Jurkat, Clone E6-1 (cell line): ENCODE data around the gene CACNA2D3.

Experiments used
- DNase-seq: peaks from one replicate; pipeline ENCODE4 v3.0.0-alpha.2; 2011; ENCODE audit warnings: low read depth, low spot score
- H3K4me3 ChIP-seq: 2 replicates; pipeline ENCODE4 v1.5.1; 2011; ENCODE audit warnings: mild to moderate bottlenecking, low read length, control low read depth, moderate library complexity

CACNA2D3 gene

GRCh38 chr3:55044486-55044885, 922.1 kb downstream of the CACNA2D3 start:
- no peak for DNase-seq
- no peak overlapping the region for H3K4me3 ChIP-seq

- no peak overlapping the region for H3K4me3 ChIP-seq
- no peak for DNase-seq
Measured at GRCh38 chr3:55059027-55059629, 936.8 kb downstream of the CACNA2D3 start.

GRCh38 chr3:55060896-55061719, 938.8 kb downstream of the CACNA2D3 start:
- no peak for DNase-seq

GRCh38 chr3:55061720-55062034, 939.3 kb downstream of the CACNA2D3 start:
- no peak for DNase-seq
- H3K4me3 ChIP-seq = no peak overlapping the region

More at GRCh38 chr3:55060896-55061719, 938.8 kb downstream of the CACNA2D3 start:
- H3K4me3 ChIP-seq = no peak overlapping the region

DNA sequence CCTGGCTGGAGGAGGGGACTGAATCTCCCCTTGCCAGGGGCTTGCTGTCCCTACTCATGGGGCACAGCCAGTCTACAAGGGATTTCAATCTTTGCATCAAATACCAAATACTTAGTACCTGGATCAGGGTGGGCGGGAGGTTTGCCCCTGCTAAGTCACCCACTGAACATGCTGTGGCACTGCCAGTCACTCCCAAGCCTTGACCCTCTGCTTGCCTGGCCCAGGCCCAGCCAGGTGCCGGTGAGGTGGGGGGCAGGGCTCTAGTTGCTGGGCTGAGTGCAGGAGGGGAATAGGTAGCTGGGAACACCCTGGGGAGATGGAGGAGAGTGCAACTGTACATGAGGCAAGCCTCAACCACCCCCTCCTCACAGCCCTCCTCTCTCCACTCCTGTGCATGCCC, 941.8 kb downstream of the CACNA2D3 start:
- DNase-seq = no peak
- no peak overlapping the region for H3K4me3 ChIP-seq

DNA sequence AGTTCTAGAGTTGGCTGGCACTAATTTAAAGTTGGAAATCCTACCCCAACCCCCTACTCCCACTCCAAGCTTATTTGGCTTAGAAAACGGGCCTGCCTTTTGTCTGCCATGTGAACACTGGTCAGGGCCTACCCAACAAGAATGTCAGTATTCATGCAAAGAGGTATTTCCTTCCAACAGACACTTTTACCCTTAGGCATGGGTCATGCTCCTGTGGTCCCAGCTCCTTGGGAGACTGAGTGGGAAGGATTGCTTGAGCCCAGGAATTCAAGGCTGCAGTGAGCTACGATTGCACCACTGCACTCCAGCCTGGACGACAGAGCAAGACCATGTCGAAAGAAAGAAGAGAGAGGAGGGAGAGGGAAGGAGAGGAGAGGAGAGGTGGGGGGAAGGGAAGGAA, 943.0 kb downstream of the CACNA2D3 start:
- no peak for DNase-seq
- no peak overlapping the region for H3K4me3 ChIP-seq

DNA sequence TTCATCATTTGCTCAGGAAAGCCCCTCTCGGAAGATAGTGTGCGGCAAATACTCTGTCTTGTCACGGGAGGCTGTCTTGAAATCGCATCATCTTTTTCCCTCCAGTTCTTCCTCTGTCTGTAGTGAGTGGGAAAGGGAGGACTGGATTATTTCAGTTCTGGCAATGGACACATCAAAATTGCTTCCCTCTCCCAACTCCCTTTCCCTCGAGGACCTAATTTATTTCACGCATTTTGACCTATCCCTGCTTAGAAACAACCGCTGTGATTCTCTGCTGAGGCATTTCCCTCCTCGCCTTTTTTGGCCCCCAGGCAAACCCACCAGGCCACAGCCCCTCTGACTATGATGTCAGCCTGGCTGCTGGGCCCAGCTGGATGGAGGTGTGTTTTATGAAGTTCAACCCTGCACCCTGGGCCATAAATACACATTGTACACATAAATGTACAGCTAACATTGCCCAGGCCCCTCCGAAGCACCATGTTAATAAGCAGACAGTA, 944.2 kb downstream of the CACNA2D3 start:
- no peak for DNase-seq
- no peak overlapping the region for H3K4me3 ChIP-seq

DNA sequence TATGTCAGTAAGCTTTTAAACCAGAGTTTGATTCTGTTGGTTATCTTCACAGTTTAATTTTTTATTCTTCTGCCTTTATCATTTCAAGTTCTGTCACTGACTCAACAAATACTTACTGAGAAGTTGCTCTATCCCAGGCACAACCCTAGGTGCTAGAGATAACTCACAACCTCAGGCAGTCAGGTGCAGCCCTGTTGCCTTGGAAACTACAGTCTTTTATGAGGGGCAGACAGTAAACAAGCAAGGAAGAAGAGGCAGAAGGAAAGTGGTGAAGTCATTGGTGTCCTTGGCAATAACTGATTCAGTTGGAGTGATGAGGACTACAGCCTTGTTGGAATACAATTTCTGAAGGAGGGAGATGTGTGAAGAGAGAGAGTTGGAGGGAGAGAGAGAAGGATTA, 947.6 kb downstream of the CACNA2D3 start:
- no peak overlapping the region for H3K4me3 ChIP-seq
- DNase-seq = no peak

DNA sequence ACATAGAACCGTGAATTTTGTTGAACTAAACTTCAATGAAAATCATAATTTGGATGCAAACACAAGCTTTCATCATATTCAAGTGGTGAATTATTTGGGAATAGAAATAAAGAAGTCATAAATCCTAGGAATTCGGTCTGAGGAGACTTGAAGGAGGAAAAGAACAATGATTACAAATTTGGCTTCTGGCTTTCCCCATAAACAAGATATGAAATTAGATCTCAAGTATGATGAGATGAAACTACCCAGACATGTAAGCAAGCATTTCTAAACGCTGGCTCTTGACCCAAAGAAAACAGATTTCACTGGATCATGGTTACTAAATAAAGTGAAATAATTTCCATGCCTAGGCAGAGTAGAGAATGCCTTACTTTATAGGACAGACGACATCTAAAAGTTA, 952.4 kb downstream of the CACNA2D3 start:
- DNase-seq = no peak

DNA sequence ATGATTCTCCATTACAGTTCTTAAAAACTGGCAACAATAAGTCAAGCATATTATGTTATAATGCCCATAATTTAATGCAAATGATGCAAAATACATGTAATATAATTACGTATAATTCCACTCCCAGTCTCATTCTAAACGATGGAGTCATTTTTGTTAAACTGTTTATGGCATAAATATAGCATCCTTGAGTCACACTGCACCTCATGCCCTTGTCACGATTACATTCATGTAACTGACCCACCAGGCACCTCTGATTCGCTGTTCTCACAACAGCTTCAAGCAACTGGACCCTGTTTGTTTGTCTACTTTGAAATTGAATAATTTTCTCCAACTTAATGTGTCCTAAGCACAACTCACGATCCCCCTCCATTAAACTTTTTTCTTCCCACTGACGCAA, 953.5 kb downstream of the CACNA2D3 start:
- no peak for DNase-seq
- H3K4me3 ChIP-seq = no peak overlapping the region

More for the DNA sequence above, 952.4 kb downstream of the CACNA2D3 start:
- H3K4me3 ChIP-seq = no peak overlapping the region

DNA sequence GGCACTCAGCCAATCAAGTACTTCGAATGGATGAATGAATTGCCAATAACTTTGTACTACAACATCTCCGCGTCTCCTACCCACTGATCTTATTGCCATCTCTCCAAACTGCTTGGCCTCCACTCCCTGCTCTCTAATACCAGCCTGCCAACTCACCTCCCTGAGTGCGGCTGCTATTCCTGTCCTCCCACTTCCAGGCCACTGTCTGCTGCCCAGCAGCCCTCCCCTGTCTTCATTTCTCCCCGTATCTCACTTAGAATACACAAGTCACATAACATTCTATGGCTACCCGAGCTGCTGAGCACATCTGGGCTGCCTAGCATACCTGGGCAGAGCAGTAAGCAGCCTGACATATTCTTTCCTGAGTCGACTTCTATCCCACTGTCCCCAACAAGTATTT, 955.4 kb downstream of the CACNA2D3 start:
- DNase-seq = no peak
- H3K4me3 ChIP-seq = no peak overlapping the region

- no peak for DNase-seq
- no peak overlapping the region for H3K4me3 ChIP-seq
Measured at GRCh38 chr3:55078876-55079275, 956.5 kb downstream of the CACNA2D3 start.

DNA sequence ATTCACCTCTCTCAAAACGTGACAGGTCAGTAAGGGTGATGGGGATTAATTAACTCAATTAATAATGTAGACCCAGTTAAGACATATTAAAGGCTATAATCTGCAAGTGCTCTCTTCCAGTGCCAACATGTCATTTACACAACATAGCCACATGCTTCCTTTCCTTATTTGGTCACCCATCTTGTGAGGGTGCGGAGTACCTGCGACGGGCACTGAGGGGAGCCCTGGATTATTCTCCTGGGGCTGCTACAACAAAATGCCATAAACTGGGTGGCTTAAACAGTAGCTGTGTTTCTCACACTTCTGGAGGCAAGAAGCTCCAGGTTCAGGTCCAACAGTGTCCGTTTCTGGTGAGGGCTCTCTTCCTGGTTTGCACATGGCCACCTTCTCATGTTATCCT, 962.9 kb downstream of the CACNA2D3 start:
- no peak overlapping the region for H3K4me3 ChIP-seq
- no peak for DNase-seq

DNA sequence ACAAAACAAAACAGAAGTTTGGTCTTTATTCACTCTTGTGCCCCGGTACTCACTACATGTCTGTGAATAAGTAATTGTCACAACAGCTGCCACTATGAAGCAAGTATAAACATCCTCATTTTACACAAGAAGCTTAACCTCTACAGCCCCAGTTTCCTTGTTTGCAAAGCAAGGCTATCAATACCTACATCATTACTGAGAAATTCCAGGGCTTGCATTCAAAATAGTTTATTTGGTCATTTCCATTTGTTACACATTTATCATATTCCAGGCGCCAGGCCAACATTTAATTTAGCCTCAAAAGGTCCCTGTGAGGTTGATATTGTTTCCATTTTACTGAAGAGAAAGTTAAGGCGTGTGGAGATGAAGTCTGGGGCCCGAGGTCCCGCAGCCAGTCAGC, 966.9 kb downstream of the CACNA2D3 start:
- H3K4me3 ChIP-seq = no peak overlapping the region
- no peak for DNase-seq

DNA sequence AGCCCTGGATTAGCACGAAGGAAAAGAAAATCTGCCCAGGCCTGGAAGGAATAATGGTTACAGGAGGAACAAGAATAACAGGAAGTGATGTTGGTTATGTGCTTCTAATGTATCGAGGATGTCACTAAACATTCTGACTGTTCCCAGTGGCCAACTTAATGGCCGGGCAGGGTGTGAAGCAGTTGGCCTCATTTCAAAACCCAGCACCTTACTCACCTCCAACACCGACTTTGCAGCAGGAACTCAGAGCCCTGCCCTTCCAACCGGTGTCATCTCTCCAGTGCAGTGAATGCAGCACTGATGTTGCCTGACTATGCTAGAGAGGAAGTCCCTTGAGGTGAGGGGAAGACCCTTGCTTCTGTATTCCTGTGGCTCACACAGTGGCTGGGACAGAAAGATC, 967.9 kb downstream of the CACNA2D3 start:
- H3K4me3 ChIP-seq = no peak overlapping the region
- DNase-seq = no peak

DNA sequence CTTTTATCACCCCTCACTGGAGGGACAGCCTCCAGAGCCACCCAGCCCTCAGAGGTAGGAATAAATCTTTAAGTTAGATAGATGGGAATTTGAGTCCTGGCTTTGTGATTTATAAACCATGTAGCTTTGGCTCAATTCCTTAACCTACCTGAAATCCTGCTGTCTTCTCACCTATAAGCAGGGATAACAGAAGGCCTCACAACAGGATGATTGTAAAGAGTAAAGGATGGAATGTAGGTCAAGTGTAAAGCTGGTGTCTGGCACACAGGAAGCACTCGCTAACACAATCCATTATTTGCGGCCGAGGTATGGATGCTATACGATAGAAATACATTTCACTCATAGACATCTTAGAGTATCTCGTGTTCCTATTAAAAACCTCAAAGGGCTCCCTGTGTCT, 968.4 kb downstream of the CACNA2D3 start:
- no peak for DNase-seq
- no peak overlapping the region for H3K4me3 ChIP-seq

GRCh38 chr3:55091381-55092225, 969.3 kb downstream of the CACNA2D3 start:
- no peak for DNase-seq
- H3K4me3 ChIP-seq = no peak overlapping the region

GRCh38 chr3:55094676-55095075, 972.3 kb downstream of the CACNA2D3 start:
- no peak for DNase-seq
- no peak overlapping the region for H3K4me3 ChIP-seq

GRCh38 chr3:55097441-55097840, 975.1 kb downstream of the CACNA2D3 start:
- H3K4me3 ChIP-seq = no peak overlapping the region
- DNase-seq = no peak

- DNase-seq = no peak
- H3K4me3 ChIP-seq = no peak overlapping the region
Measured at GRCh38 chr3:55105647-55106046, 983.3 kb downstream of the CACNA2D3 start.
